ENCODE data around the gene MKRN1. TPM values are rescaled to one million over a fixed set of nuclear protein-coding genes. Genes with fewer than 3 reads are reported as not detected.
A peak's percentile ranks its signal among the peaks of the same experiment; 100 is the strongest.
"Not testable (repeated sequence)": the region's sequence is repeated elsewhere in the genome, so short reads cannot be mapped to it uniquely, and the experiment has no call there.

Gene MKRN1
- total RNA-seq, 1 experiment from 2014 or later, result 121 TPM

DNA sequence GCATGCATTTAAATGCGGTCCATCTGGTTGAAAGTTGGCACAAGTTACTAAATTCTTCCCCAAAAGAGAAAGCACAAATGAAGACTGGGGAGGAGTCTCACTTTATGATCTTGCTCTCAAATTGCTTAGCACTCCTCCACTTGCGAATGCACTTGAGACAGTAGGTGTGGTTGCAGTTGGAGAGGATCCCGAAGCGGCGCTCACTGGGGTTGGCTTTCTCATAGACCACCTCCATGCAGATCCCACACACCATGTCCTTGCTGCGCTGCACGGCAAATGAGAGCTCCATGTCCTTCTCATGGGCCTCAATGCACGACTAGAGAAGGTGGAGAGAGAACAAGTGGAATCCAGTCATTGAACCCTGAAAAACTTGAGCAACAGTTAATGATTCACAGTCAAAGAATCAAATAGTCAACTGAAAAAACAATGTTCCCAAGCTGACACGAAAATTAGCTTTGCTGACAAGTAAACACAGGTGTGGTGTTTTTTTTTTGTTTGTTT is 22.7 kb downstream of the MKRN1 start (continued):
- TF ChIP-seq, protein P1, sequence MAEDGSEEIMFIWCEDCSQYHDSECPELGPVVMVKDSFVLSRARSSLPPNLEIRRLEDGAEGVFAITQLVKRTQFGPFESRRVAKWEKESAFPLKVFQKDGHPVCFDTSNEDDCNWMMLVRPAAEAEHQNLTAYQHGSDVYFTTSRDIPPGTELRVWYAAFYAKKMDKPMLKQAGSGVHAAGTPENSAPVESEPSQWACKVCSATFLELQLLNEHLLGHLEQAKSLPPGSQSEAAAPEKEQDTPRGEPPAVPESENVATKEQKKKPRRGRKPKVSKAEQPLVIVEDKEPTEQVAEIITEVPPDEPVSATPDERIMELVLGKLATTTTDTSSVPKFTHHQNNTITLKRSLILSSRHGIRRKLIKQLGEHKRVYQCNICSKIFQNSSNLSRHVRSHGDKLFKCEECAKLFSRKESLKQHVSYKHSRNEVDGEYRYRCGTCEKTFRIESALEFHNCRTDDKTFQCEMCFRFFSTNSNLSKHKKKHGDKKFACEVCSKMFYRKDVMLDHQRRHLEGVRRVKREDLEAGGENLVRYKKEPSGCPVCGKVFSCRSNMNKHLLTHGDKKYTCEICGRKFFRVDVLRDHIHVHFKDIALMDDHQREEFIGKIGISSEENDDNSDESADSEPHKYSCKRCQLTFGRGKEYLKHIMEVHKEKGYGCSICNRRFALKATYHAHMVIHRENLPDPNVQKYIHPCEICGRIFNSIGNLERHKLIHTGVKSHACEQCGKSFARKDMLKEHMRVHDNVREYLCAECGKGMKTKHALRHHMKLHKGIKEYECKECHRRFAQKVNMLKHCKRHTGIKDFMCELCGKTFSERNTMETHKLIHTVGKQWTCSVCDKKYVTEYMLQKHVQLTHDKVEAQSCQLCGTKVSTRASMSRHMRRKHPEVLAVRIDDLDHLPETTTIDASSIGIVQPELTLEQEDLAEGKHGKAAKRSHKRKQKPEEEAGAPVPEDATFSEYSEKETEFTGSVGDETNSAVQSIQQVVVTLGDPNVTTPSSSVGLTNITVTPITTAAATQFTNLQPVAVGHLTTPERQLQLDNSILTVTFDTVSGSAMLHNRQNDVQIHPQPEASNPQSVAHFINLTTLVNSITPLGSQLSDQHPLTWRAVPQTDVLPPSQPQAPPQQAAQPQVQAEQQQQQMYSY (CRISPR knock-in tag; IDR thresholded peaks at IDR 0.05), result no peak
- TF ChIP-seq RORB (CRISPR knock-in tag; IDR thresholded peaks at IDR 0.05) (no peak), GTF2I (CRISPR knock-in tag; conservative IDR thresholded peaks at IDR 0.05) (no peak)
- TF ChIP-seq, protein P2, sequence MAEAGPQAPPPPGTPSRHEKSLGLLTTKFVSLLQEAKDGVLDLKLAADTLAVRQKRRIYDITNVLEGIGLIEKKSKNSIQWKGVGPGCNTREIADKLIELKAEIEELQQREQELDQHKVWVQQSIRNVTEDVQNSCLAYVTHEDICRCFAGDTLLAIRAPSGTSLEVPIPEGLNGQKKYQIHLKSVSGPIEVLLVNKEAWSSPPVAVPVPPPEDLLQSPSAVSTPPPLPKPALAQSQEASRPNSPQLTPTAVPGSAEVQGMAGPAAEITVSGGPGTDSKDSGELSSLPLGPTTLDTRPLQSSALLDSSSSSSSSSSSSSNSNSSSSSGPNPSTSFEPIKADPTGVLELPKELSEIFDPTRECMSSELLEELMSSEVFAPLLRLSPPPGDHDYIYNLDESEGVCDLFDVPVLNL (CRISPR knock-in tag; IDR thresholded peaks at IDR 0.05; ENCODE audit: borderline replicate concordance, low read depth), result no peak

DNA sequence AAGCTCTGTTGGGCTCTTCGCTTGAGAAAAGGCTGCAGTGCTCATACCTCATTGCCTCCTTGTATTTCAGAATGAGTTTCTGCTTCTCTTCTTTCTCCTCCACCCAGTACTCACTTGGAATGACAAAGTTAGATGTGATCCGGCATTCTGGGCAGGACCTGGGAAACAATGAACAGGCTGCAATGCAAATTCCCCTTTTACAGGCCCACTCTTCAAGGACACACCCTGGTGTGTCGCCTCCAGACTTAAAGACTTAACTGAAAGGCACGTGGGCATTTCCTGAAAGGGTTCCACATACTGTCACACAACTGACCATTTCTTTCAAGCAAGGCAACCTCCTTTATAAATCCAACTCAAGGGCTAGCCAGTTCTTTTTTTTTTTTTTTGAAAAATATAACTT is 23.6 kb downstream of the MKRN1 start:
- POLR2A ChIA-PET, result interaction anchor here (0.7 kb wide), 1 partner anchor 462 kb away, joined by 3 read pairs; no protein-coding TSS in a partner anchor
- TF ChIP-seq SMAD4 (CRISPR knock-in tag; IDR thresholded peaks at IDR 0.05) (no peak), SP1 (CRISPR knock-in tag; conservative IDR thresholded peaks at IDR 0.05) (0 out of 2 replicates have a peak, but pooled peaks have one; percentile 17), ETV6 (CRISPR knock-in tag; IDR thresholded peaks at IDR 0.05) (0 out of 2 replicates have a peak, but pooled peaks have one; percentile 41), RORB (CRISPR knock-in tag; IDR thresholded peaks at IDR 0.05) (no peak), ZNF121 (CRISPR knock-in tag; IDR thresholded peaks at IDR 0.05) (peak; percentile 94), TEAD1 (CRISPR knock-in tag; IDR thresholded peaks at IDR 0.05) (peak; percentile 88; the same call in 1 of the 2 replicates)
- TF ChIP-seq, protein P3, sequence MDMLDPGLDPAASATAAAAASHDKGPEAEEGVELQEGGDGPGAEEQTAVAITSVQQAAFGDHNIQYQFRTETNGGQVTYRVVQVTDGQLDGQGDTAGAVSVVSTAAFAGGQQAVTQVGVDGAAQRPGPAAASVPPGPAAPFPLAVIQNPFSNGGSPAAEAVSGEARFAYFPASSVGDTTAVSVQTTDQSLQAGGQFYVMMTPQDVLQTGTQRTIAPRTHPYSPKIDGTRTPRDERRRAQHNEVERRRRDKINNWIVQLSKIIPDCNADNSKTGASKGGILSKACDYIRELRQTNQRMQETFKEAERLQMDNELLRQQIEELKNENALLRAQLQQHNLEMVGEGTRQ (CRISPR knock-in tag; IDR thresholded peaks at IDR 0.05), result peak; percentile 72
- TF ChIP-seq, protein P4, sequence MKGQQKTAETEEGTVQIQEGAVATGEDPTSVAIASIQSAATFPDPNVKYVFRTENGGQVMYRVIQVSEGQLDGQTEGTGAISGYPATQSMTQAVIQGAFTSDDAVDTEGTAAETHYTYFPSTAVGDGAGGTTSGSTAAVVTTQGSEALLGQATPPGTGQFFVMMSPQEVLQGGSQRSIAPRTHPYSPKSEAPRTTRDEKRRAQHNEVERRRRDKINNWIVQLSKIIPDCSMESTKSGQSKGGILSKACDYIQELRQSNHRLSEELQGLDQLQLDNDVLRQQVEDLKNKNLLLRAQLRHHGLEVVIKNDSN (CRISPR knock-in tag; IDR thresholded peaks at IDR 0.05), result peak; percentile 68; the same call in 1 of the 2 replicates
- peak; percentile 33 for DNase-seq (ENCODE audit: low spot score)

DNA sequence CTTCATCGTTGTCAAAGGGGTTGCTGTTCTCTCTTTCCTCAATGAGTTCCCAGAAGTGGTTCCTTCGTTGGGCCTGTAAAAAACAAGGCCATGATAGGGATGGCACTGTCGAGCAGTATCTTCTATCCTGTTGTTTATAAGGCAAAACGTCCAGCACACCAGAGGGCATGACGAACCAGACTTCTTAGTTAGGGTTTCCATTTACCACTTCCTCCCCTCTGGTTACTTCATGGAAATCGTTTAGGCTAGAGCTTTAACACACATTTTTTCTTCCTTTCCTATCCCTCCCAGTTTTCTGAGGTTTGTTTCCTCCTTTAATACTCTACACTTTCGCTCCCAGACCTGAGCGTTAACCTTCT is 24.7 kb downstream of the MKRN1 start:
- DNase-seq (ENCODE audit: low spot score), result no peak
- Mint-ChIP-seq H3K4me3 (peak overlapping the region; percentile 29; the same call in 1 of the 2 replicates), H3K9me3 (no peaks in the 10 kb centered on the region), H3K36me3 (peaks cover 61% of the 10 kb centered on the region), H3K27ac (peak overlapping the region; percentile 98), H3K4me1 (peaks cover 93% of the 10 kb centered on the region), H3K27me3 (ENCODE audit: low read depth) (no peaks in the 10 kb centered on the region)
- ChIA-PET POLR2A (no interaction called here), CTCF (interaction anchor here (2.4 kb wide), 1 partner anchor 11 kb away, joined by 22 read pairs; no protein-coding TSS in a partner anchor)
- no peak for ATAC-seq
- TF ChIP-seq, protein P5, sequence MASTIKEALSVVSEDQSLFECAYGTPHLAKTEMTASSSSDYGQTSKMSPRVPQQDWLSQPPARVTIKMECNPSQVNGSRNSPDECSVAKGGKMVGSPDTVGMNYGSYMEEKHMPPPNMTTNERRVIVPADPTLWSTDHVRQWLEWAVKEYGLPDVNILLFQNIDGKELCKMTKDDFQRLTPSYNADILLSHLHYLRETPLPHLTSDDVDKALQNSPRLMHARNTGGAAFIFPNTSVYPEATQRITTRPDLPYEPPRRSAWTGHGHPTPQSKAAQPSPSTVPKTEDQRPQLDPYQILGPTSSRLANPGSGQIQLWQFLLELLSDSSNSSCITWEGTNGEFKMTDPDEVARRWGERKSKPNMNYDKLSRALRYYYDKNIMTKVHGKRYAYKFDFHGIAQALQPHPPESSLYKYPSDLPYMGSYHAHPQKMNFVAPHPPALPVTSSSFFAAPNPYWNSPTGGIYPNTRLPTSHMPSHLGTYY (CRISPR knock-in tag; IDR thresholded peaks at IDR 0.05), result no peak
- TF ChIP-seq PRRX2 (CRISPR knock-in tag; IDR thresholded peaks at IDR 0.05) (no peak), ZNF317 (CRISPR knock-in tag; IDR thresholded peaks at IDR 0.05; ENCODE audit: borderline replicate concordance, low read depth) (no peak), ZNF423 (CRISPR knock-in tag; IDR thresholded peaks at IDR 0.05) (no peak), JAZF1 (CRISPR knock-in tag; IDR thresholded peaks at IDR 0.05) (no peak), CREB1 (CRISPR knock-in tag; IDR thresholded peaks at IDR 0.05) (no peak), ESRRA (CRISPR knock-in tag; IDR thresholded peaks at IDR 0.05; ENCODE audit: borderline replicate concordance) (no peak)
- TF ChIP-seq, protein P6, sequence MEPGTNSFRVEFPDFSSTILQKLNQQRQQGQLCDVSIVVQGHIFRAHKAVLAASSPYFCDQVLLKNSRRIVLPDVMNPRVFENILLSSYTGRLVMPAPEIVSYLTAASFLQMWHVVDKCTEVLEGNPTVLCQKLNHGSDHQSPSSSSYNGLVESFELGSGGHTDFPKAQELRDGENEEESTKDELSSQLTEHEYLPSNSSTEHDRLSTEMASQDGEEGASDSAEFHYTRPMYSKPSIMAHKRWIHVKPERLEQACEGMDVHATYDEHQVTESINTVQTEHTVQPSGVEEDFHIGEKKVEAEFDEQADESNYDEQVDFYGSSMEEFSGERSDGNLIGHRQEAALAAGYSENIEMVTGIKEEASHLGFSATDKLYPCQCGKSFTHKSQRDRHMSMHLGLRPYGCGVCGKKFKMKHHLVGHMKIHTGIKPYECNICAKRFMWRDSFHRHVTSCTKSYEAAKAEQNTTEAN (CRISPR knock-in tag; IDR thresholded peaks at IDR 0.05), result no peak
- TF ChIP-seq, protein P7, sequence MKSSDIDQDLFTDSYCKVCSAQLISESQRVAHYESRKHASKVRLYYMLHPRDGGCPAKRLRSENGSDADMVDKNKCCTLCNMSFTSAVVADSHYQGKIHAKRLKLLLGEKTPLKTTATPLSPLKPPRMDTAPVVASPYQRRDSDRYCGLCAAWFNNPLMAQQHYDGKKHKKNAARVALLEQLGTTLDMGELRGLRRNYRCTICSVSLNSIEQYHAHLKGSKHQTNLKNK (CRISPR knock-in tag; IDR thresholded peaks at IDR 0.05), result no peak

More for the DNA sequence above, 23.6 kb downstream of the MKRN1 start:
- Mint-ChIP-seq H3K27me3 (ENCODE audit: low read depth) (no peaks in the 10 kb centered on the region), H3K36me3 (peaks cover 66% of the 10 kb centered on the region), H3K9me3 (no peaks in the 10 kb centered on the region), H3K27ac (peak overlapping the region; percentile 98), H3K4me1 (peaks cover 84% of the 10 kb centered on the region), H3K4me3 (no peak overlapping the region)
- peak; percentile 93 for ATAC-seq
- CTCF ChIA-PET, result interaction anchor here (1.1 to 2.4 kb wide), 2 partner anchors 8 to 12 kb away, joined by 3 to 22 read pairs; no protein-coding TSS in a partner anchor

DNA sequence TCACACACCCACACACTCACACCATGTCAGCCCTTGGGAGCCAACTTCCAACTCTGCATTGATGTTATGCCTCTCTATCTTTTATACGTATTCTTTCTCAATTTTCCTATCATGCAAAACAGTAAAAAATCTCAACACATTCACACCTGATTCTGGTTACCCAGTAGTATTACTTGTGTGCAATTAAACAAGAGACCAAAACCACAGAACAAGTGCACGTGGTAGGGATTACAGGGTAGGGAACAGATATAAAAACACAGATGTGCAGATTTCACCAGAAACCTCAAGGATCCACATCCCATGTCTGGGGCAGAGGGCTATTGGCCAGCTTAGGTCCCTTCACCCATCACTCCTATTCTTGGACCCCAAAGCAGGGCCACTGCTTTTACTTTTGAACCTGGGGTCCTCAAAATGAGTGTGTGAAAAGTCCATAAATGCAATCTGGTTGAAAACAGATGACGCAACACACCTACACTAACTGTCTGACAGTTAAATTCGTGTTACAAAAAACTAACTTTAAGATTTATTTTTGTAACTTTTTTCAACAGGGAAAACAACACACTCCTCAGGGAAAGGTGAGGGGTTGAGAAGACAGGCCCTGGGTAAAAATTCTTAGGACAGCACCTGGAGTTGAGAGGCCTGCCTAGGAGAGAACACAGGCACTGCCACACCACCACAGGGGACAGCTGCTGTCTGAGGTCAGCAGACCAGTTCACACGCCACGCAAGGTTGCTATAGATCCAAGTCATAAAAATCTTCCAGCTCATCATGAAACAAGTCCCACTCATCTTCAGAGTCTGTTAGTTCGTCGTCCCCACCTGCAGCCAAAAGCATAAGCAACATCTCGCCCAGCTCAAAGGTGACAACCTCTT is 25.3 kb downstream of the MKRN1 start:
- H3K27ac Mint-ChIP-seq, result peak overlapping the region; percentile 98
- ATAC-seq; H3K27me3 Mint-ChIP-seq (ENCODE audit: low read depth); H3K4me3 Mint-ChIP-seq; H3K9me3 Mint-ChIP-seq; CTCF ChIA-PET; DNase-seq (ENCODE audit: low spot score); POLR2A ChIA-PET: not testable (repeated sequence)
- peaks cover 55% of the 10 kb centered on the region for H3K36me3 Mint-ChIP-seq
- peaks cover 93% of the 10 kb centered on the region for H3K4me1 Mint-ChIP-seq
